HEK293T (cell line): ENCODE results near the gene UBE2Z.

Experiments used
- ELF4 ChIP-seq: fragments of 450-650 bp; IDR thresholded peaks from 2 replicates; pipeline ENCODE4 v1.6.1; 2017; ENCODE audit warnings: antibody characterized with exemption
- FOXK2 ChIP-seq: fragments of 450-650 bp; IDR thresholded peaks from 2 replicates; pipeline ENCODE4 v1.6.1; 2016; ENCODE audit warnings: mild to moderate bottlenecking
- FOXM1 ChIP-seq: fragments of 450-650 bp; IDR thresholded peaks from 2 replicates; pipeline ENCODE4 v1.6.1; 2017; ENCODE audit warnings: mild to moderate bottlenecking, borderline replicate concordance
- L3MBTL2 ChIP-seq: fragments of 450-650 bp; conservative IDR thresholded peaks from 2 replicates; pipeline ENCODE4 v1.6.1; 2016; ENCODE audit warnings: mild to moderate bottlenecking
- PKNOX1 ChIP-seq: fragments of 450-650 bp; IDR thresholded peaks from 2 replicates; pipeline ENCODE4 v1.6.1; 2016

GRCh38 chr17:48903401-48903800 is 4.8 kb upstream of the UBE2Z start:
- TF ChIP-seq FOXK2 (no peak), L3MBTL2 (no peak), ELF4 (no peak), FOXM1 (no peak), PKNOX1 (no peak)
